Calu3 (cell line): ENCODE data around the gene DRAXIN. TPM values are rescaled to one million over a fixed set of nuclear protein-coding genes. Genes with fewer than 3 reads are reported as not detected.

ENCODE experiments used
- BruUV-seq: library from RNA; stranded (reverse); fragments of 400-500 nt; replicated peaks from 2 replicates; lab custom pipeline; 2021; lab: Mats Ljungman, UMichigan
- CTCF ChIA-PET: fragments of 300-600 bp; sonication (Branson Sonifier 250); formaldehyde crosslinking; loops from one replicate; lab custom pipeline; 2022; ENCODE audit warnings: antibody characterized with exemption; lab: Charles Lee
- DNase-seq: peaks from one replicate; pipeline ENCODE4 v3.0.0; 2022
- H3K27ac Mint-ChIP-seq: one replicate; pipeline ENCODE4 v1.8.0; 2022; ENCODE audit warnings: mixed read lengths; ENCODE audit not compliant: unreplicated experiment
- H3K27me3 Mint-ChIP-seq: one replicate; pipeline ENCODE4 v1.8.0; 2022; ENCODE audit warnings: mixed read lengths; ENCODE audit not compliant: unreplicated experiment
- H3K36me3 Mint-ChIP-seq: one replicate; pipeline ENCODE4 v1.8.0; 2022; ENCODE audit warnings: mild to moderate bottlenecking, moderate library complexity, mixed read lengths; ENCODE audit not compliant: insufficient read depth, unreplicated experiment
- H3K4me1 Mint-ChIP-seq: one replicate; pipeline ENCODE4 v1.8.0; 2022; ENCODE audit warnings: mild to moderate bottlenecking, low read depth, mixed read lengths; ENCODE audit not compliant: unreplicated experiment
- H3K4me3 Mint-ChIP-seq: one replicate; pipeline ENCODE4 v1.8.0; 2022; ENCODE audit warnings: mild to moderate bottlenecking, low read depth, moderate library complexity, mixed read lengths; ENCODE audit not compliant: unreplicated experiment
- H3K9me3 Mint-ChIP-seq: one replicate; pipeline ENCODE4 v1.8.0; 2022; ENCODE audit warnings: low read depth, mixed read lengths; ENCODE audit not compliant: unreplicated experiment
- intact Hi-C: fragments of 100-400 bp; cut with micrococcal nuclease; formaldehyde crosslinking; loops from one replicate; pipeline ENCODE4 v1.10.0; 2022; ENCODE audit not compliant: unreplicated experiment
- total RNA-seq: library from RNA; stranded (reverse); gene quantifications from 2 replicates; pipeline ENCODE4 v1.2.3, GENCODE V29; 2022
- TF ChIP-seq, protein P1 (sequence below): fragments of 200-600 bp; IDR thresholded peaks from one replicate; pipeline ENCODE4 v1.8.0; 2022; ENCODE audit warnings: antibody characterized with exemption; ENCODE audit not compliant: unreplicated experiment

Gene DRAXIN
- total RNA-seq, 1 experiment from 2014 or later, result not detected

DNA sequence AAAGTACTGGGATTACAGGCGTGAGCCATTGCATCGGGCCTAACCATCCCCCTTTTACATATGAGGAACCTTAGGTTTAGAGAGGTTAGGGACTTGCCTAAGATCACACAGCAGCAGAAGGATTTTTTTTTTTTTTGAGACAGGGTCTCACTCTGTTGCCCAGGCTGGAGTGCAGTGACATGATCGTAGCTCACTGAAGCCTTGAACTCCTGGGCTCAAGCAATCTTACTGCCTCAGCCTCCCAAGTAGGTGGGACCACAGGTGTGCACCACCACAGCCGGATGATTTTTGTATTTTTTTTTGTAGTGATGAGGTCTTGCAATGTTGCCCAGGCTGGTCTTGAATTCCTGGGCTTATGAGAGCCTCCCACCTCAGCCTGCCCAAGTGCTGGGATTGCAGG is 68.3 kb downstream of the DRAXIN start:
- no peak for DNase-seq
- Mint-ChIP-seq H3K27ac (no peak overlapping the region), H3K4me3 (no peak overlapping the region), H3K9me3 (no peaks in the 10 kb centered on the region), H3K4me1 (no peaks in the 10 kb centered on the region), H3K36me3 (peaks cover 4% of the 10 kb centered on the region), H3K27me3 (peaks cover 72% of the 10 kb centered on the region)
- BruUV-seq, result no TSS peak
- CTCF ChIA-PET, result interaction anchor here (0.7 kb wide), 1 partner anchor 10 kb away, joined by 4 read pairs; no protein-coding TSS in a partner anchor
- intact Hi-C loops, result no loop called here
- TF ChIP-seq, protein P1, sequence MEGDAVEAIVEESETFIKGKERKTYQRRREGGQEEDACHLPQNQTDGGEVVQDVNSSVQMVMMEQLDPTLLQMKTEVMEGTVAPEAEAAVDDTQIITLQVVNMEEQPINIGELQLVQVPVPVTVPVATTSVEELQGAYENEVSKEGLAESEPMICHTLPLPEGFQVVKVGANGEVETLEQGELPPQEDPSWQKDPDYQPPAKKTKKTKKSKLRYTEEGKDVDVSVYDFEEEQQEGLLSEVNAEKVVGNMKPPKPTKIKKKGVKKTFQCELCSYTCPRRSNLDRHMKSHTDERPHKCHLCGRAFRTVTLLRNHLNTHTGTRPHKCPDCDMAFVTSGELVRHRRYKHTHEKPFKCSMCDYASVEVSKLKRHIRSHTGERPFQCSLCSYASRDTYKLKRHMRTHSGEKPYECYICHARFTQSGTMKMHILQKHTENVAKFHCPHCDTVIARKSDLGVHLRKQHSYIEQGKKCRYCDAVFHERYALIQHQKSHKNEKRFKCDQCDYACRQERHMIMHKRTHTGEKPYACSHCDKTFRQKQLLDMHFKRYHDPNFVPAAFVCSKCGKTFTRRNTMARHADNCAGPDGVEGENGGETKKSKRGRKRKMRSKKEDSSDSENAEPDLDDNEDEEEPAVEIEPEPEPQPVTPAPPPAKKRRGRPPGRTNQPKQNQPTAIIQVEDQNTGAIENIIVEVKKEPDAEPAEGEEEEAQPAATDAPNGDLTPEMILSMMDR, result no peak

- BruUV-seq, result no TSS peak
- intact Hi-C loops, result no loop called here
- H3K27ac Mint-ChIP-seq, result no peak overlapping the region
- H3K4me1 Mint-ChIP-seq, result no peaks in the 10 kb centered on the region
- DNase-seq, result no peak
- CTCF ChIA-PET, result no interaction called here
- no peaks in the 10 kb centered on the region for H3K9me3 Mint-ChIP-seq
- H3K36me3 Mint-ChIP-seq, result peaks cover 4% of the 10 kb centered on the region
- TF ChIP-seq, protein P1, result no peak
- H3K27me3 Mint-ChIP-seq, result peaks cover 60% of the 10 kb centered on the region
- H3K4me3 Mint-ChIP-seq, result no peak overlapping the region
Observed at GRCh38 chr1:11761285-11761684, 69.8 kb downstream of the DRAXIN start.

DNA sequence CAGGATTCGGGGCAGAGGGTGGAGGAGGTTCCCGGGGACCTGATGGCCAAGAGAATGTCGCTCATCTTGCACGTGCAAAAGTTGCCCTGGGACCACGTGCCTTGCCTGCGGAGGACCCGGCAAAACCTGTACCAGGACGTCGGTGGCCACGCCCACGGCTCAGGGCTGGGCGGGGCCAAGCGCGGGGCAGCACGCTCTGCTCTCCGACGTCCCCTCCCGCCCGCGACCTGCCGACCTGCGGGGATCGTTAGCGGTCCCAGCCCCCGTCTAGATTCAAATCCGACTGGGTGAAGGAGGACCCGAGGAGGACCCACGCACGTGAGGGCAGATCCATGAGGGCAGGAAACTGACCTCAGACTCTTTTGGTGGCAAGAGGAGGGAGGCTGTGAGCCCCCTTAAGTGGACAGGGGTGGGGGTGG is 70.5 kb downstream of the DRAXIN start, which contains the start of gene C1orf167:
TSS of gene C1orf167 (plus strand) at position 206 of the 419 bp plus-strand sequence. CDS start 2,208 bp downstream, outside the sequence.
- H3K4me3 Mint-ChIP-seq, result no peak within 1 kb of the TSS
- intact Hi-C loops, result no loop called here
- no peaks in the 10 kb centered on the region for H3K9me3 Mint-ChIP-seq
- DNase-seq, result no peak
- TF ChIP-seq, protein P1, result no peak
- CTCF ChIA-PET, result no interaction called here
- no peaks in the 10 kb centered on the region for H3K4me1 Mint-ChIP-seq
- H3K27me3 Mint-ChIP-seq, result peaks cover 53% of the 10 kb centered on the region
- H3K36me3 Mint-ChIP-seq, result peaks cover 4% of the 10 kb centered on the region
- no TSS peak for BruUV-seq
- H3K27ac Mint-ChIP-seq, result no peak within 1 kb of the TSS

- Mint-ChIP-seq H3K27ac (no peak overlapping the region), H3K27me3 (peaks cover 40% of the 10 kb centered on the region), H3K4me1 (no peaks in the 10 kb centered on the region), H3K9me3 (no peaks in the 10 kb centered on the region), H3K4me3 (no peak overlapping the region), H3K36me3 (peaks cover 4% of the 10 kb centered on the region)
- no peak for DNase-seq
- BruUV-seq, result no TSS peak
- CTCF ChIA-PET, result no interaction called here
- intact Hi-C loops, result no loop called here
- TF ChIP-seq, protein P1, result no peak
Observed at GRCh38 chr1:11764115-11764514, 72.6 kb downstream of the DRAXIN start.
